ENCODE results near the gene MRPS12. TPM values are rescaled to one million over a fixed set of nuclear protein-coding genes. Genes with fewer than 3 reads are reported as not detected.
A peak's percentile ranks its signal among the peaks of the same experiment; 100 is the strongest.
"Not testable (repeated sequence)": the region's sequence is repeated elsewhere in the genome, so short reads cannot be mapped to it uniquely, and the experiment has no call there.

Gene MRPS12
- total RNA-seq, 1 experiment from 2014 or later: 105 TPM

DNA sequence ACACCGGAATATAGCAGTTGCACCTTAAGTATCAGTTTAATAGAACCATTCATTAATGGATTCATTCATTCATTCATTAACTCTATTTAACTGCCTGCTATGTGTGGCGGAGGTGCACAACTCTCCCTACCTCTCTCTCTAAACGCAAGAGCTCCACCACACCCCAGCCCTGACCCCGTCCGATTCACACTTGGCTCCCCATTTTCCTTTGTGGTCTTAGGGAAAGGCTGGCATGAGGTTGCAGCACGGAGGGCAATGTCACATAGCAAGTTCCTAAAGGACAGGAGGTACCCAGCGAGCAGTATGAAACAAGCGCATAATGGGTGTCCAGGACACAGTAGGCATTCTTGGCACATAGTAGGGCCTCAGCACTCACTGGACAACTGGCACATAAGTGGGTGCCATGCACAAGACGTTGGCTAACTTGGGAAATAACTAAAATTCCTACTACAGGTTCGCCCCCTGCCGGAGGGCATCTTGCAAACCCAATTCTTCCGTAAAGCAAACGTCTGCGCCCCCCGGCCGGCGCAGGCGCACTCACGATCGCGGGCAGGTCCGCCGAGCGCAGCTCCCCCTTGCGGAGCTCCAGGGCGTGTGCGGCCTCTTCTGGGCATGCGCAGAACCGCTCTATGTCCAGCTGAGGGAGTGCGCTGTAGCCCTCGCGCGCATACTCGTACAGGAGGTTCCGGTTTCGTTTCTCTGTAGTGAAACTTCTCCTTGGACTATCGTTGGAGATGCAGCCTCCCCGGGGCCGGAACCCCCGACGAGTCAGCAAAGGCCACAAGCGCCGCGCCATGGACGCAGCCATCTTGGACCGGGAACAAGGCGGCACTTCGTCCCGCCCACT, 592 bp upstream of the MRPS12 start, which contains the start of gene SARS2:
SARS2 (minus strand) TSS at position 835 of the 847 bp plus-strand sequence; CDS start at position 808, 27 bp downstream.
- in situ Hi-C loops (cut with HindIII; ENCODE audit: low sequenced_read_pairs): no loop called here
- DNase-seq (ENCODE audit: low spot score): peak; percentile 93

DNA sequence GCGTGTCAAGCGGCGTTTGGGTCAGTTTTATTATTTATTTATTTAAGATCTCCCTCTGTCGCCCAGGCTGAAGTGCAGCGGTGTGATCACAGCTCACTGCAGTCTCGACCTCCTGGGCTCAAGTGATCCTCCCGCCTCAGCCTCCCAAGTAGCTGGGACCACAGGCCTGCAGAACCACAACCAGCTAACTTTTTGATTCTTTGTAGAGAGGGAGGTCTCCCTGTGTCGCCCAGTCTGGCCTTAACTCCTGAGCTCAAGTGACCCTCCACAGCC, 713 bp downstream of the MRPS12 start:
- DNase-seq (ENCODE audit: low spot score): no peak
- in situ Hi-C loops (cut with HindIII; ENCODE audit: low sequenced_read_pairs): no loop called here

DNA sequence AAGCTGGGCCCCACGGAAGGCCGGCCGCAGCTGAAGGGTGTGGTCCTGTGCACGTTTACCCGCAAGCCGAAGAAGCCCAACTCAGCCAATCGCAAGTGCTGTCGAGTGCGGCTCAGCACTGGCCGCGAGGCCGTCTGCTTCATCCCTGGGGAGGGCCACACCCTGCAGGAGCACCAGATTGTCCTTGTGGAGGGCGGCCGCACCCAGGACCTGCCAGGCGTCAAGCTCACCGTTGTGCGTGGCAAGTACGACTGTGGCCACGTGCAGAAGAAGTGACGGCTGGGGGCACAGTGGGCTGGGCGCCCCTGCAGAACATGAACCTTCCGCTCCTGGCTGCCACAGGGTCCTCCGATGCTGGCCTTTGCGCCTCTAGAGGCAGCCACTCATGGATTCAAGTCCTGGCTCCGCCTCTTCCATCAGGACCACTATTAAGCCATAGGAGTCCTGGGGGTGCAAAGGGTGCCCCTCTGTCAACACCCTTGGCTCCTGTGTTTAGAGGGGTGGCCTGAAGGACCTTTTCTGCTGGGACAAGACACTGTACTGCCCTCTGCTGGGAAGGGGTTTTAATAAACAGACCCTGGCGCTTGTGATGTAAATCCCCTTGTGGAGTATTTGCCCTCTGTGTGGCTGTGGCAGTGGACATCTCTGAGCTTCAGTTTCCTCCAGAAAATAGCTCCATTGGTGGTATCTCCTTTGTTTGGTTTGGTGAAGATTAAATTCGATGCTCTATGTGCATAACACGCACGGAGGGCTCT, 1.9 kb downstream of the MRPS12 start:
- in situ Hi-C loops (cut with HindIII; ENCODE audit: low sequenced_read_pairs): no loop called here

DNA sequence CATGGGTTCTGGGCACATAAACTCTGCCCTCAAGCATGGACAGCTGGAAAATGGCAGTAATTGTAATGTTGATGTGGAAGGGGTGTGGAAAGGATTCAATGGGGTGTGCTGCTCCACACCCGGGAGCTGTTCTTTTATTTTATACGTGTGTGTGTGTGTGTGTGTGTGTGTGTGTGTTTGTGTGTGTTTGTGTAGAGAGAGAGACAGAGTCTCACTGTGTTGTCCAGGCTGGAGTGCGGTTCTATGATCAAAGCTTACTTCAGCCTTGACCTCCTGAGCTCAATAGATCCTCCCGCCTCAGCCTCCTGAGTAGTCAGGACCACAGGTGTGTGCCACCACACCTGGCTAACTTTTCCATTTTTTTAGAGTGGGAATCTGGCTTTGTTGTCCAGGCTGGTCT, 2.8 kb downstream of the MRPS12 start:
- in situ Hi-C loops (cut with HindIII; ENCODE audit: low sequenced_read_pairs): no loop called here
- no peak for DNase-seq (ENCODE audit: low spot score)

More for the DNA sequence above, 1.9 kb downstream of the MRPS12 start:
- DNase-seq (ENCODE audit: low spot score): peak; percentile 19

- DNase-seq (ENCODE audit: low spot score): no peak
These were observed 9.2 kb downstream of the MRPS12 start for GRCh38 chr19:38939957-38940356.

GRCh38 chr19:38941466-38941865, 10.7 kb downstream of the MRPS12 start:
- in situ Hi-C loops (cut with HindIII; ENCODE audit: low sequenced_read_pairs); DNase-seq (ENCODE audit: low spot score): not testable (repeated sequence)

More at GRCh38 chr19:38939957-38940356, 9.2 kb downstream of the MRPS12 start:
- in situ Hi-C loops (cut with HindIII; ENCODE audit: low sequenced_read_pairs): no loop called here

DNA sequence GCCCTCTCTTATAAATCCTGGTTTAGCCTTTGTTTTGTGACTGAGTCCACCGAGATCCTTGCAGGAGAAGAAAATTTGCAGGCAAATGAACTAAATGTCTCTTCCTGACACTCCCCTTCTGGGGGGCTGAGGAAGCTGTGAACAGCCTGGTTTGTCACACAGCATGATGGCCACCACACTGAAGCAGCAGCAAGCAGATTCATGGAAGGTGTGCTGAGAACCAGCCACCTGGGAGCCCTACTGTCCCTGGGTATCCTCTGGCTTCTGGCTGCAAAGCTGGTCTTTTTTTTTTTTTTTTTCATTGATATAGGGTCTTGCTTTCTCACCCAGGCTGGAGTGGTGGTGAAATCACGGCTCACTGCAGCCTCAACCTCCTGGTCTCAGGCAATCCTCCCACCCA, 11.2 kb downstream of the MRPS12 start:
- DNase-seq (ENCODE audit: low spot score): no peak
- in situ Hi-C loops (cut with HindIII; ENCODE audit: low sequenced_read_pairs): no loop called here

- in situ Hi-C loops (cut with HindIII; ENCODE audit: low sequenced_read_pairs): no loop called here
- no peak for DNase-seq (ENCODE audit: low spot score)
These were observed 11.9 kb downstream of the MRPS12 start for GRCh38 chr19:38942471-38943181.

- in situ Hi-C loops (cut with HindIII; ENCODE audit: low sequenced_read_pairs): no loop called here
These were observed 14.3 kb downstream of the MRPS12 start for GRCh38 chr19:38944981-38945506.

GRCh38 chr19:38945562-38946228, 15.0 kb downstream of the MRPS12 start:
- in situ Hi-C loops (cut with HindIII; ENCODE audit: low sequenced_read_pairs): no loop called here
- no peak for DNase-seq (ENCODE audit: low spot score)

More at GRCh38 chr19:38944981-38945506, 14.3 kb downstream of the MRPS12 start:
- DNase-seq (ENCODE audit: low spot score): no peak

- DNase-seq (ENCODE audit: low spot score): no peak
- in situ Hi-C loops (cut with HindIII; ENCODE audit: low sequenced_read_pairs): no loop called here
These were observed 15.7 kb downstream of the MRPS12 start for GRCh38 chr19:38946229-38947010.

DNA sequence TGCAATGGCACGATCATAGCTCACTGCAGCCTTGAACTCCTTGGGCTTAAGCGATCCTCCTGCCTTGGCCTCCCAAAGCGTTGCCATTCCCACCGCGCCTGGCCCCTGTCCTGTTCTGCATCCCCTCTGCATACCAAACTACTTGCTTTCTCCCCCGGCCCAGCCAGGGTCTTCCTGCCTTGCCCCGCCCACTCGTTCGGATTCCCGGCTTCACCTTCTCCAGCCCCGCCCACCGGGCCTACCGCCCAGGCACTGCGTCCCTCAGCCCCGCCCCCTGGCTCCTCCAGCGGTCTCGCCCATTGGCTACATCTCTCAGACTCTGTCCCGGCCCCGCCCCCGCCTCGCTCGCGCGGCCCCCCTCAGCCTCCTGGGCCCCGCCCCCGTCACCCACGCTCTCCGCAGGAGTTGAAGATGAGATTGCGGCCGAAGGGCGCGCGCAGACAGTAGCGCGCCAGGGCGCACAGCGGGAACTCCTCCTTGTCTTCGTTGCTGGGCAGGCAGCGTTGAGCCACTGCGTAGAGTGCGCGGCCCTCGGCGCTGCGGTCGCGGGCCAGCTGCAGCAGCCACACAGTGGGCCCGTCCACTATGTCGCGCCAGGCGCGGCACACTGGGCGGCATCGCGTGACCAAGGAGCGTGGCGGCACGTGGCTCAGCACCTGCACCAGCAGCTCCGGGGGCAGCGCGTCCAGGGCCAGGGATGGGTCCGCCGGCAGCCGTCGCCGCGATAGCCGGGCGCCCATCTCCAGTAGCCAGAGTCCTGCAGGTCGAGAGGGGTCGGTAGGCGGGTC, 19.0 kb downstream of the MRPS12 start:
- peak; percentile 88 for DNase-seq (ENCODE audit: low spot score)
- in situ Hi-C loops (cut with HindIII; ENCODE audit: low sequenced_read_pairs): no loop called here

- DNase-seq (ENCODE audit: low spot score): no peak
- in situ Hi-C loops (cut with HindIII; ENCODE audit: low sequenced_read_pairs): no loop called here
These were observed 20.4 kb downstream of the MRPS12 start for GRCh38 chr19:38951187-38951586.

DNA sequence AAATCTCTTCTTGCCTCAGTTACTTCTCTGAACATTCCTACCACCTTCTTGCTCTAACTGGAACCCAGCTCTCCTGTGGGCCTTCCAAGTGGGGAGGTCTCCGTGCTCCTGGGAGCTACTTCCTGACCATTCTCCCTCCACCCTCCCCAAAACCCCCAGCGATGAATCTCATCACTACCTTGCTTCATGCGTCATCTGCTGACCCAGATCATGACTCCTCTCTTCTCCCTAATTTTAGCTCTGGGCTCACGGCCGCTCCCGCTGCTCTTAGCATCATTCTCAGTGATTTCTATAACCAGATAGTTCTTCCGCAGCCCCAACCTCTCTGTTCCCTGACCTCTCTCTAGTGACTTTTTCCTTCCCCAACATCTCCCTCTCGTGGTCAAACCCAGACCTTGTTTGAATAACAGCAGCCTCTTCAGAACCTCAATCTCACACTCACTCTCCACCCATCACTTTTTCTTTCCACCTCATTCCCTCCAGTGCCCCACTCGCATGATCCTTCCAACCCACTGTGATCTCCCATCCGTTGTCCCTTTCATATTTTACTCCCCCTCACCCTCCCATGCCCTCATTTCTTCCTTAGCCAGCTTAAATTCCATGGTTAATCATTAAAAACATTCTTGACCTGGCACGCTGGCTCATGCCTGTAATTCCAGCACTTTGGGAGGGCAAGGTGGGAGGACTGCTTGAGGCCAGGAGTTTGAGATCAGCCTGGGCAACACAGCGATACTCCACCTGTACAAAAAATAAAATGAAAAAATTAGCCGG, 21.8 kb downstream of the MRPS12 start:
- peak; percentile 39 for DNase-seq (ENCODE audit: low spot score)
- in situ Hi-C loops (cut with HindIII; ENCODE audit: low sequenced_read_pairs): no loop called here

- in situ Hi-C loops (cut with HindIII; ENCODE audit: low sequenced_read_pairs): no loop called here
- no peak for DNase-seq (ENCODE audit: low spot score)
These were observed 22.9 kb downstream of the MRPS12 start for GRCh38 chr19:38953677-38954076.

DNA sequence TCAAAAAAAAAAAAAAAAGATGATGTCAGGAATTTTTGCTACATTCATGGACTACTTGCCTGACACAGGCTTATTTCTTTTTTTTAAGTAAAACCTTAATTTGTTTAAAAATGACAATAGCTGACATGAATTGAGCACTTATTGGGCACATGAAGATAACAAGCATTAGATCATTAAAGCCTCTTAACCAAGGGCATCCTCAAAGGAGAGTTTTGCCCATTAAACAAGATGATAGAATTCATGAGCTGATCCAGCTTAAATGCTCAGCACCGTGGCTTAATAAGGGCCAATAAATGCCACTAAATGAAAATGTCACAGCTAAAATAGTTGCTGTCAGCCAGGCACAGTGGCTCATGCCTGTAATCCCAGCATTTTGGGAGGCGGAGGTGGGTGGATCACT, 25.5 kb downstream of the MRPS12 start:
- in situ Hi-C loops (cut with HindIII; ENCODE audit: low sequenced_read_pairs): no loop called here

GRCh38 chr19:38958301-38958700, 27.6 kb downstream of the MRPS12 start:
- DNase-seq (ENCODE audit: low spot score): no peak
- in situ Hi-C loops (cut with HindIII; ENCODE audit: low sequenced_read_pairs): no loop called here

More for the DNA sequence above, 25.5 kb downstream of the MRPS12 start:
- DNase-seq (ENCODE audit: low spot score): no peak
